Activated CD8-positive, alpha-beta memory T cell treated with anti-CD3 and anti-CD28 coated beads for 36 hours (primary cell): ENCODE results near the gene STK17A. TPM values are rescaled to one million over a fixed set of nuclear protein-coding genes. Genes with fewer than 3 reads are reported as not detected.

Source experiments
- CTCF ChIA-PET: fragments of 350-600 bp; sonication (Branson Sonifier 250); formaldehyde crosslinking; loops from one replicate; lab custom pipeline; 2021; ENCODE audit warnings: antibody characterized with exemption; lab: Charles Lee
- POLR2A ChIA-PET: fragments of 350-600 bp; sonication (Branson Sonifier 250); formaldehyde crosslinking; loops from one replicate; lab custom pipeline; 2021; ENCODE audit warnings: antibody characterized with exemption; lab: Charles Lee
- total RNA-seq, 2 experiments: library from RNA; stranded (reverse); gene quantifications; one replicate each; pipeline ENCODE4 v1.2.3, GENCODE V29; 2021

The STK17A gene
- total RNA-seq, 2 experiments from 2014 or later, result 38.6 to 41.5 TPM

DNA sequence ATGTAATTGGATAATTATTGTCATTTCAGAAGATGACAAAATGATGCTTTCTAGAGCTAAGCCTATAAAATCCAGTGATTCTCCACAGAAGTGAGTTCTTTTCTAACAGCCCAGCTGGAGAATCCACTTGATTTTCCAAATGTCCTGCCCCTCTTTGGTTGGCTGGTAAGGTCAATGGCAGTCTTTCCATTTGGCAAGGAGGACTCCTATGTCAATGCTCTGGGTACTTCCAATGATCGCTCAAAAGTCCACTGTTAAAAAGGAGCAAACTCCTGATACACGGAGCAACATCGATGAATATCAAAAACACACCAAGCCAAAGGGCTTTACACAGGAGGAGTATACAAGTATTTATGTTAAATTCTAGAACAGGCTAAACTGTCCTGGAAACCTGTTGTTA, 57.8 kb downstream of the STK17A start:
- ChIA-PET POLR2A (interaction anchor here (1.1 to 1.2 kb wide), 2 partner anchors 9 to 58 kb away, joined by 3 read pairs; partner anchors contain the start of gene STK17A), CTCF (interaction anchor here (1.3 to 2.5 kb wide), 3 partner anchors 8 to 59 kb away, joined by 4 to 12 read pairs (median 11); partner anchors contain the start of gene STK17A)

DNA sequence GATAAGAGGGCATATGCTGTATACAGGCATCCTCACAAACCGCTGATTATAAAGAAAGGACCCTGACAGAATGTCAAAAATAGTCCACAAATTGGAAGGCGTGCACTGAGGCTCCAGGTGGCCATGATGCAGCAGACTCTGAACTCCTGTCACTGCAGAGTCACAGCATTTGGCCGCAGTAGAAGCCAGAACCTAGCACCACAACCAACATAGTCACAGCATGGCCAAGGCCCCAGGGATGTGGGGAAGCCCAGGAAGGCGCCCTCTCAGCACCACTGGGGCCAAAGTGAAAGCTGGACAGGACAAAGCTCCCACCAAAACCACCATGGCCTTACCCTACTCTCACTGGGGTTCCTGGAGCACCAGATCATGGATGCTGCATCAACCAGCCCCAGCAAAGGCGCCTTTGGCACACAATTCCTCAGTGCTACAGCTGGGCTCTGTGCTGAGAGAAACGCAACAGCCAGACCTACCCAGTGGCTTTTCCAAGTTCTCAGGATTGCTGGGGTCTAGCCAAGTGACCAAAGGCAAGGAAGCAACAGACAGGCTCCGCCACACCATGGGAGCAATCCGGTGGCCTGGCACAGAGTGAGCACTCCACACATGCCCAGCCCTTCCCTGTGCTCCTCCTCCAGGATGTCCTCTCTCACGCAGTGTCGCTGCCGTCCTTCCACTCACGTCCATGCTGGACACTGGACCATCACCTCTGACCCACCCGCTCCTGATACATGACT, 60.2 kb downstream of the STK17A start:
- POLR2A ChIA-PET, result interaction anchor here (0.8 kb wide), 1 partner anchor 60 kb away, joined by 3 read pairs; the partner anchor contains the start of gene STK17A

DNA sequence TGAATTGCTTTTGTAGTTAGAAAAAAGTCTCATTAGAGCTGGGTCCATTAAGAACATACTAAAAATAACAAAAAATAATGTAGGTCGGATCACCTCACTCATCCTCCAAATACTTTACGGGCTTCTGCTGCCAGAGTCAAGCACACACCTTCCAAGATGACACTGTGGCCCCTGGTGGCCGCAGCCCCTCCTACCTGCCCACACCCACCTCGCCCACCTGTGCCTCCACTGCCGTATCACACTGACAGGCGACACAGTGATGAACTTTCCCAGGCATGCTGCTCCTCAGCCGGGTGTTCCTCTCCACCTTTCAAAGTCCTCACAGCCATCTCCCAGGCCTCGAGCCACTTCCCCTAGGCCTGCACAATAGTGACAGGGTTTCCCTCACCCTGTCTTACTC, 60.9 kb downstream of the STK17A start:
- ChIA-PET CTCF (interaction anchor here (1.9 kb wide), 1 partner anchor 61 kb away, joined by 11 read pairs; the partner anchor contains the start of gene STK17A), POLR2A (no interaction called here)

More for the DNA sequence above, 60.2 kb downstream of the STK17A start:
- CTCF ChIA-PET, result interaction anchor here (1.9 kb wide), 1 partner anchor 60 kb away, joined by 11 read pairs; the partner anchor contains the start of gene STK17A

DNA sequence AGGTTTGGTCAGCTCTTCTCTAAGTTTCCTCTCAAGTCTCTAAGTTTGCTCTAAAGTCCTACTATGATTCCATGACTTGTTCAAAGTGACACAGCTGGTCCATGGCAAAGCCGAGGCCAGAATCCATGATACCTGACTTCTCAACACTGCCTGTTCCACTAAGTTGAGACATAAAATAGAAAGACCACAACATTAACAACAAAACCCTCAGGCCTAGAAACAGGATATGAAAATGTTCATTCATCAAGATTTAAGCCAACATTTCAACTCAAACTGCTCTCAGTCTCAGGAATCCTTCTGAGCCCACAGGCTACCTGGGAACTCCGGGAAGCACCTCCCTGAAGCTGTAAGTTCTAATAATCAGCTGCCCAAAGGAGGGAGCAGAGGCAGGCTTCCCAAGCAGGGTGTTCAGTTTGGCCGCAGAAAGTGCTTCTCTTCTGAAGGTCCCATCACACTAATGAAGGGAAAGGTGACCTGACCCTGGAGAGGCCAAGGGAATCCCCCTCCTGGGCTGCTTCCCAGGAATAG, 62.9 kb downstream of the STK17A start:
- ChIA-PET CTCF (interaction anchor here (1.3 to 7.1 kb wide), 4 partner anchors 43 to 84 kb away, joined by 4 to 63 read pairs (median 19); partner anchors contain the start of genes COA1 and STK17A), POLR2A (interaction anchor here (0.8 to 1.9 kb wide), 2 partner anchors 63 kb away, joined by 3 to 7 read pairs; partner anchors contain the start of gene STK17A)

DNA sequence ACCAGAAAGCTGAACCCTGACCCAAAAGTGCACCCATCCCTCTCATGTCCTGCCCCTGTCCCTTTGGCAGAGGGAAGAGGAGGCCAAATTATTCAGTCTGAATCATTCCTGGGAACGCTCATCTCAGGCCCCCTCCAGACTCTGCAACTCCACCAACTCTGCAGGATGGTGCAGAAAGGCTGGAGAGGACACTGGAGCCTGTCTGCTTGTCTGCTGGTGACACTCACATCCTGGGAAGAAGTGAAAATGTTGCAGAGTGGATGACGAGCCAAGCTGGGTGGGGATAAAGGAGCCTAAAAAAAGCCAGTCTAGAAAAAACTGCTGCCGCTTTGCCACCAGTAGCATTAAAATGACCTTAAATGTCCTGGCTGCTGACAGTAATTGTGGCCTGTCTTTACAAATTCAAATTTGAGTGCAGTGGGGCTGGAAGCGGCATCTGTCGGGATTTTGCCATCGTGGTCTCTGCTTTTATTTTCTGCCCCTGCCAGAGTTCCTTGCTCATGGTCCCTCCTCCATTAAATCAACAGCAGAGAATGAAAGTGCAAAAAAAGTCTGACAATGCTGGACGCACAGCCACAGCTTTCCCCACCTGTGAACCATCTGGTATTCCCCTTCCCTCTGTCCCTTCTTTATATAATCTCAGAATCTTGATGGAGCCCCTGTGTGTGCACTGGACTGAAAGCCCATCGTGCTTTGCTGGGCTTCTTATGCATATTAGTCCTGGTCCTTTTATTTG, 63.9 kb downstream of the STK17A start:
- POLR2A ChIA-PET, result interaction anchor here (1.9 kb wide), 1 partner anchor 64 kb away, joined by 7 read pairs; the partner anchor contains the start of gene STK17A
- CTCF ChIA-PET, result interaction anchor here (1.3 to 7.1 kb wide), 4 partner anchors 42 to 64 kb away, joined by 4 to 63 read pairs (median 18); partner anchors contain the start of gene STK17A

DNA sequence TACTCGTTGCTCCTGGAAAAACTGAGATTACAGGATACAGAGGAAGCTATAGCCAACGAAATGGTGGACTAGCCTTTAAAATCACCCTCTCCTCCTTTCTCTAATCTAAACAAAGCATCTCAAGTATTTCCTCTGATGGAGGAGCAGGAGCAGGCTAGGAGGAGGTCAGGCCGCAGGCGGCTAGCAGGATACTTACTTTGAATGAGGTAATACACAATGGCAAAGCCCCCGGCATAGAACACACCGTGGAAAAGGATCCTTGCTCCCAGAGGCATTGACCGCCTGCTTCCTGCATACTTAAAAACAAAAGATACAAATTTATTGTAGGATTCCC, 64.4 kb downstream of the STK17A start:
- POLR2A ChIA-PET, result interaction anchor here (0.9 to 1.9 kb wide), 5 partner anchors 8 to 64 kb away, joined by 4 to 11 read pairs (median 4); partner anchors contain the start of gene STK17A
- CTCF ChIA-PET, result interaction anchor here (0.8 to 7.1 kb wide), 9 partner anchors 8 to 64 kb away, joined by 3 to 63 read pairs (median 4); partner anchors contain the start of gene STK17A

DNA sequence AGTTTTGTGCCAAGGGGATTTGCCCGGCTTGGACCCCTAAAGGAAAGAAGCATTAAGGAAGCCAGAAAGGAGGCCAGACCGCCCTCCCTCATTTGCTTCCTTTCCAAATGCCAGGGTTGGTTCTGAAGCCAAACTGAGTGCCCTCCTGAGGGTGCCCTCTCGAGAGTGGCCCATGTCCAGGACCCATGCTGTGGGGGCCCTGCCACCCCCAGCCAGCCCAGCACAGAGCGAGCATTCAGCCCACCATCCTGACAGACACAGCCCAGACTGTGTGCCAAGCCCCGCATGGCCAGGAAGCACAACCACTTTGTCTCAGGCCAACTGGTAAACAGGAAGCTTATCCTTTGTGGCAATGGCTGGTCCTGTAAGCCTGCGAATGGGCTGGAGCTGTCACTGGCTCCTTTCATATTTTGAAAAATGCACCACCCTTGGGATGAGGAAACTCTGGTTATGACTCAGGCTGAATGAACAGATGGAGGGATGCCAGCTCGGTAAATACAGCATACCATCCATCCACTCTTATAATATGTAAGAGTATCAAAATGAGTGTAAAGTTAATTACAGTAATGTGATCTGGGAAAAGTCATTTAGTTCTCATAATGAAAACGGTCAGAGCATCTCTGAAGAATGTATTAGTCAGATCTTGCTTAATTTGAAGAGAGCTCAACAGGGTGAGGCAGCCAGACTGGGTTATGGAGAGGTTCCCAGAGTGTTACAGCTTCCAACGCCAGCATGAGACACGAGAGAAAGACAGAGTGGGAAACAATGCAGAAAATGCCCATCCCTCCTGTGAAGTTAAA, 65.0 kb downstream of the STK17A start:
- POLR2A ChIA-PET, result interaction anchor here (0.7 to 1.9 kb wide), 12 partner anchors 9 to 76 kb away, joined by 3 to 15 read pairs (median 4); partner anchors contain the start of gene STK17A
- CTCF ChIA-PET, result interaction anchor here (0.8 to 7.1 kb wide), 12 partner anchors 8 to 65 kb away, joined by 3 to 63 read pairs (median 4); partner anchors contain the start of gene STK17A

DNA sequence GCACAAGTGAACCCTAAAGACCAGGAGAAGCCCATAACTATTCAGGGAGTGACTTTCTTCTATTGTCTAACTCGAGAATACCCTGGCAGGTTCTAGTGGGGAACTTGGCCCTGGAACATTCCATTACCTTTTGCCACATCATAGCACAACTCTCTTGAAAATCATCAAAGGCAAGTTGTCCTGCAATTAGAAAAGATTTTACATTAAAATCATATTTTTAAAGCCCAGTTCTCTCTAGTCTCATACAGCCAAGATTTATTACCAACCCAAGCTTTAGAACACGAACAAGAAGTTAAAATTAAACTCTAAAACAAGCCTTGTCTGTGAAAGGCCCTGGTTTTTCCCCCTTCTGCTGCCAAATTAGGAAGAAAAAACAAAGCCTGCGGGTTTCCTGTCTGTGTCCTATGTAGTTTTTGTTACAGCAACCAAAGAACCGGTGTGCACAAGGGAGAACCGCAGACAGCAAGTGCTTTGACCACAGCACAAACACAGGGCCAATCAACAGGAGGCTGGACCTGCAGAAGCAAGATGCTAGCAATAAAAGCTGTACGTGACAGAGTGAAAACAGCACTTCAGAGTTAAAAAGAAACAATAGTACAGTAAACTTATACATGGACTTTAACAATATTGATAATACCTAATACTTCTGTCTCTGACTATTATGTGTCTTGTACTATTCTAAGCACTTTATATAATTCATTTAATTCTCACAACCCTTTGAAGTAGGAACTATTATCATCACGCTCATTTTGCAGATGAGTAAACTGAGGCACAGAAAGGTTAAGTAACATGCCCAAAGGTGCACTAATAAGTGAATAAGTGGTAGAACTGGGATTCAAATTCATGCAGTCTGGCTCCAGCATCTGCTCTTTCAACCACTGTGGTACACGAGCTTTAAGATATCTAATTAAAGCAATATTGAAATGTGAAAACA, 65.8 kb downstream of the STK17A start:
- ChIA-PET CTCF (interaction anchor here (0.6 to 7.1 kb wide), 14 partner anchors 9 to 66 kb away, joined by 3 to 63 read pairs (median 4); partner anchors contain the start of gene STK17A), POLR2A (interaction anchor here (0.7 to 1.8 kb wide), 13 partner anchors 10 to 77 kb away, joined by 3 to 15 read pairs (median 4); partner anchors contain the start of gene STK17A)

DNA sequence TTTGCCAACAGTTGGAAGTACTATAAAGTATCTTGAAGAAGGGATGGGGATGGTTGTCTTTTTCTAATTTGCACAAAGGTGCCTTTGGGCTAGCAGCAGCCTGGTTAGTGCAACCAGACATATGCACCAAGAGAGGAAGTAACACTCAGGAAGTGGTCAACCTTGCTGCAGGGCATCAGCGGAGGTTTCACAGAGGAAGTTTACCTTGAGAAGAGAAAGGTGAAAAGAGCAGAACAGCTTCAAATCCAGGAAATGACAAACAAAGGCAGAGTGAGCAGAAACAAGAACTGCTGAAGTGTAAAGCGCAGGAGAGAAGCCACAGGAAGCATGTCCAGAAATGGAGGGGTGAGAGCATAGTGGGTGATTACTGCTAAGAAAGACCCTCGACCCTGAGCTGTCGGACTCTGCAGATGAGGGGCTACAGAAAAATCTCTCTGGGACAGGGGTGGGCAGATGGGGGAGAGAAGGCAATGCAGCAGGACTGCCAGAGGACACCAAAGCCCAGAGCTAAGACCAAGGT, 66.9 kb downstream of the STK17A start:
- POLR2A ChIA-PET, result interaction anchor here (0.6 to 1.9 kb wide), 8 partner anchors 9 to 67 kb away, joined by 3 to 14 read pairs (median 5); partner anchors contain the start of gene STK17A
- CTCF ChIA-PET, result interaction anchor here (1.5 to 7.1 kb wide), 4 partner anchors 10 to 67 kb away, joined by 5 to 63 read pairs (median 22); partner anchors contain the start of gene STK17A

DNA sequence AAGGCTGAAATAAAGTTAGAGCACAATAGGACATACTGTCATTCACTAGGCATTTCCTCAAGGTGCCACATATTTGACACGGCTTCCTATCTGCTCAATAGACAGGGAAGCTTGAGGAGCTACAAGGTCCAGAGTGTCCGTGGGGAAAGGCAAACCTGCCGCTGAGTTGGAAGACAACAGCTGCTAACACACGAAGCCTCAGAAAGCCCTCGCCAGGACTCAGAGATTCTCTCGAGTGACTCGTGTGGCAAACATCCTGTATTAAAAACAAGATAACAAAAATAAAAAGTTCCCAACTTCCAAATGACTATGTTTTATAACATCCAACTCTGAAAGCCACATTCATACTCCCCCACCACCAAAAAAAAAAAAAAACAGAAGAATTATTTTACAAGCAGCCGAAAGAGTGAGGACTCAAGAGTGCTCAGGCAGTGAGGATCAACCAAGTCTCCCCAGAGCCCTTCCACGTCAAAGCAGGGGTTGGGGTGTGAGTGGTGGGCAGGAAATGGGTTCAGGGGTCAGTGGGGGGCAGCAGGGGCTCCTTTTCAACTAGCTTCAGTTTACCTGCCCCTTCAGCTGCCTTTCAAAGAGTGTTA, 67.6 kb downstream of the STK17A start:
- CTCF ChIA-PET, result interaction anchor here (1.5 to 7.1 kb wide), 3 partner anchors 30 to 67 kb away, joined by 5 to 63 read pairs (median 33); partner anchors contain the start of gene STK17A

DNA sequence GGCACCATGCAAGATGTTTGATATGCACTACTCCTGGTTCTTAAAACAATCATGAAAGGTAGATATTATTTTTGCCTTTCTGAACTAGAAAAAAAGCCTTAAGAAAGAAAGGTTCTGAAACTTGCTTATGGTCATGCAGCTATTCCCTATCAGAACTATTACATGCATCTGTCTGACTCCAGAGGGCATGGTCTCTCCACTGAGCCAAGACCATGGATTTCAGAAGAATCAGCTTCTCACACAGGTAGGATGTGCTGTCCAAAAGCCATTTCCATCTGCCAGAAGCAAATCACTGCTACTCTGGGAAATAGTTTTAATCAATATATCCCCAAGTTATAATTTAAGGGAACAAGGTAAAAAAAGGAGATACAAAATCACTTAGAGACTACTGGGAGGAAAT, 69.5 kb downstream of the STK17A start:
- ChIA-PET CTCF (interaction anchor here (1.2 to 7.1 kb wide), 2 partner anchors 31 to 69 kb away, joined by 3 to 63 read pairs; partner anchors contain the start of gene STK17A), POLR2A (no interaction called here)

More for the DNA sequence above, 67.6 kb downstream of the STK17A start:
- POLR2A ChIA-PET, result interaction anchor here (0.7 to 1.9 kb wide), 8 partner anchors 9 to 68 kb away, joined by 3 to 14 read pairs (median 4); partner anchors contain the start of gene STK17A

DNA sequence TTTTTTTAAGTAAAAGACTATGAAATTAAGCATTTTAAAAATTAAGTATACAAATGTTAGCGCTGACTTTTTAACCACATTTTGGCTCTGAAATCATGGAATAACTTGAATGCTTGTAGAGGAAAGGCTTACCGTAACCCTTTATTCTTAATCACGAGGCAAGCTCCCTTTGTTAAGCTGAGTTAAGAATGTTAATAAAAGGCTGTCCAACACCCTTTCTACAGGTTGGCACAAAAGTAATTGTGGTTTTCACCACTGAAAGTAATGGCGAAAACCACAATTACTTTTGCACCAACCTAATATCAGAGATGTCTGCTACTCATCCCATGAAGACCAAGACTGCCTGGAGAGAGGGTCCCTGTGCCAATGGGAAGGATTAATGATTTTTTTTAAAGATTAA, 70.6 kb downstream of the STK17A start:
- ChIA-PET CTCF (interaction anchor here (1.2 kb wide), 1 partner anchor 32 kb away, joined by 3 read pairs; no protein-coding TSS in a partner anchor), POLR2A (no interaction called here)

DNA sequence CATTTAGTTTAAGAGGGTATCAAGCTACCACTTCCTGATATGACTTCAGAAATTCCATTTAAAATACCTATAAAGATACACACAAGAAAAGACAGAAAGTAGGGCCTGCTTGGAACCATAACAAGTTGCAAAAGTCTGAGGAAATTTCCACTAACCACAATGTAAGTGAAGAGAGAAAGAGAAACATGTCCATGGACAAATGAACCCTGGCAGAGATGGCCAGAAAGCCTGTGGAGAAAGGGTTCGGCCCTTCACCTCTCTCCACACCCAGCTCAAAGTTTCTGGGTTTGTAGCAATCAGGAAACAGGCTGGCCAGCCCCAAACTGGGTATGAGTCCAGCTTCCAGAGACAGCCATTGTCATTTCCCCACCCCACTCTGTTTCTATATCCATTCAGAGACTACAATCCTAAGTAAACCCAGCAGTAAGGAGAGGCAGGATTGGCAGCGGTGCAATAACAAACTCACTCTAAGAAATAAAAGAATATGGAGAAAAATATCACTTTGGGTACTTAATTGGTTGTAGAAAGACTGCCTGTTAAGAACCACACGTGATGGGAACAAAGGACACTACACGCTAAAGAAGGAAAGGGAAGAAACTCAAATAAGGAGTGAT, 71.1 kb downstream of the STK17A start:
- ChIA-PET POLR2A (no interaction called here), CTCF (interaction anchor here (1.2 kb wide), 1 partner anchor 32 kb away, joined by 3 read pairs; no protein-coding TSS in a partner anchor)

DNA sequence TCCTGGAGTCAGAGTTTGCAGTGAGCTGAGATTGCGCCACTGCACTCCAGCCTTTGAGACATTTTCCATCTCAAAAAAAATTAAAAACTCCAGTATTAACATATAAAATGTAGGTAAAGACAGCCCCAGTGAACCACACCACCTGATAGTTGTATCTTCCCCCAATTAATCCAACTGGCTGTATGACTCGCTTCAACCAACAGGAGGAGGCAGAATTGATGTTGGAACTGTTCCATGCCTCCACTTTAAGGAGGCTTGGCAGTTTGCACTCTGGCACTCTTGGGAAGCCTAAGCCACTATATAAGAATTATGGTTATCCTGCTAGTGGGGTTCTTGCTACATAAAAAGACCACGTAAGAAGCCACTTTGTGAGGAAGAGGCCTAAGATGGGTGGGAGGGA, 72.7 kb downstream of the STK17A start:
- ChIA-PET CTCF (interaction anchor here (2.0 kb wide), 1 partner anchor 73 kb away, joined by 7 read pairs; the partner anchor contains the start of gene STK17A), POLR2A (no interaction called here)

DNA sequence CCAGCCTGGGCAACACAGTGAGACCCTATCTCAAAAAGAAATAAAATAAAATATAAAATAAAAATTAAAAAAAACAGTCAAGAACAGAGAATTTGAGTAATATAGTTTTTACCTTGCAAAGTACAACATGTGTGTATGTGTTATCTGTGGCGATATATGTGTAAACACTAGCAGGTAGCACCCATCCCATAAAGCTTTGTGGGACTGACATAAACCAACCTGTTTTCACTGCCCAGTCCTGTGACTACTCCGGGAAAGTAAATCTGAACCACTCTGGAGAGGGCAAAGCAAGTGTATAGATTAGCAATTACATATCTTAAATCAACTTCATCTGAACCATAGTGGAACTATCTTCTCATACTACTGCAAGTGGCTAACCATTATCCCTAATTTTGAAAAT, 74.1 kb downstream of the STK17A start:
- ChIA-PET CTCF (interaction anchor here (2.0 kb wide), 1 partner anchor 74 kb away, joined by 7 read pairs; the partner anchor contains the start of gene STK17A), POLR2A (no interaction called here)
